Mononuclear cell (primary cell): ENCODE measurements around the gene PKD1L1. TPM values are rescaled to one million over a fixed set of nuclear protein-coding genes. Genes with fewer than 3 reads are reported as not detected.
"Not testable (repeated sequence)": the region's sequence is repeated elsewhere in the genome, so short reads cannot be mapped to it uniquely, and the experiment has no call there.

Experiments
- H3K27me3 ChIP-seq: 2 replicates; pipeline ENCODE4 v1.6.0; 2011; ENCODE audit warnings: low read length, control low read depth; ENCODE audit not compliant: insufficient read depth
- H3K4me1 ChIP-seq: 2 replicates; pipeline ENCODE4 v1.5.1; 2011; ENCODE audit warnings: mild to moderate bottlenecking, low read length, control low read depth; ENCODE audit not compliant: insufficient read depth
- H3K4me3 ChIP-seq: 2 replicates; pipeline ENCODE4 v1.5.1; 2011; ENCODE audit warnings: mild to moderate bottlenecking, low read length, moderate library complexity
- H3K9me3 ChIP-seq: 2 replicates; pipeline ENCODE4 v1.5.1; 2011; ENCODE audit warnings: low read depth, mild to moderate bottlenecking, control low read depth, low read length
- total RNA-seq: library from RNA; depleted of rRNA; stranded (reverse); fragments of >200 nt; gene quantifications from one replicate; pipeline ENCODE4 v1.2.3, GENCODE V29; 2012

Gene PKD1L1
- total RNA-seq, 1 donor = under 0.01 TPM

GRCh38 chr7:47935336-47935735, 12.9 kb downstream of the PKD1L1 start:
- H3K4me1 ChIP-seq = no peaks in the 10 kb centered on the region
- no peaks in the 10 kb centered on the region for H3K9me3 ChIP-seq
- H3K4me3 ChIP-seq = no peak overlapping the region
- H3K27me3 ChIP-seq = no peaks in the 10 kb centered on the region

GRCh38 chr7:47934831-47935230, 13.4 kb downstream of the PKD1L1 start:
- no peaks in the 10 kb centered on the region for H3K27me3 ChIP-seq
- no peaks in the 10 kb centered on the region for H3K9me3 ChIP-seq
- no peaks in the 10 kb centered on the region for H3K4me1 ChIP-seq
- H3K4me3 ChIP-seq = no peak overlapping the region

GRCh38 chr7:47933215-47933614, 15.1 kb downstream of the PKD1L1 start:
- no peaks in the 10 kb centered on the region for H3K9me3 ChIP-seq
- no peak overlapping the region for H3K4me3 ChIP-seq
- H3K27me3 ChIP-seq = no peaks in the 10 kb centered on the region
- no peaks in the 10 kb centered on the region for H3K4me1 ChIP-seq

GRCh38 chr7:47932466-47933037, 15.7 kb downstream of the PKD1L1 start:
- Histone ChIP-seq H3K9me3 (no peaks in the 10 kb centered on the region), H3K4me3 (no peak overlapping the region), H3K4me1 (no peaks in the 10 kb centered on the region), H3K27me3 (no peaks in the 10 kb centered on the region)

GRCh38 chr7:47932016-47932415, 16.2 kb downstream of the PKD1L1 start:
- no peak overlapping the region for H3K4me3 ChIP-seq
- no peaks in the 10 kb centered on the region for H3K9me3 ChIP-seq
- H3K4me1 ChIP-seq = no peaks in the 10 kb centered on the region
- H3K27me3 ChIP-seq = no peaks in the 10 kb centered on the region

GRCh38 chr7:47931005-47932004, 17.0 kb downstream of the PKD1L1 start:
- Histone ChIP-seq H3K4me1 (no peaks in the 10 kb centered on the region), H3K9me3 (no peaks in the 10 kb centered on the region), H3K4me3 (no peak overlapping the region), H3K27me3 (no peaks in the 10 kb centered on the region)

GRCh38 chr7:47924266-47924665, 24.0 kb downstream of the PKD1L1 start:
- H3K27me3 ChIP-seq = no peaks in the 10 kb centered on the region
- H3K4me1 ChIP-seq = no peaks in the 10 kb centered on the region
- no peaks in the 10 kb centered on the region for H3K9me3 ChIP-seq
- H3K4me3 ChIP-seq = no peak overlapping the region

- H3K9me3 ChIP-seq, H3K4me3 ChIP-seq, H3K27me3 ChIP-seq, H3K4me1 ChIP-seq: not testable (repeated sequence)
Measured at GRCh38 chr7:47923081-47923875, 25.0 kb downstream of the PKD1L1 start.

- H3K27me3 ChIP-seq, H3K9me3 ChIP-seq, H3K4me3 ChIP-seq, H3K4me1 ChIP-seq: not testable (repeated sequence)
Measured at GRCh38 chr7:47916514-47916913, 31.8 kb downstream of the PKD1L1 start.

GRCh38 chr7:47915616-47915976, 32.7 kb downstream of the PKD1L1 start:
- H3K27me3 ChIP-seq = no peaks in the 10 kb centered on the region
- H3K4me3 ChIP-seq = no peak overlapping the region
- no peaks in the 10 kb centered on the region for H3K9me3 ChIP-seq
- H3K4me1 ChIP-seq = no peaks in the 10 kb centered on the region

GRCh38 chr7:47914717-47915615, 33.3 kb downstream of the PKD1L1 start:
- H3K27me3 ChIP-seq = no peaks in the 10 kb centered on the region
- H3K4me3 ChIP-seq = no peak overlapping the region
- no peaks in the 10 kb centered on the region for H3K9me3 ChIP-seq
- H3K4me1 ChIP-seq = no peaks in the 10 kb centered on the region

- H3K9me3 ChIP-seq = no peaks in the 10 kb centered on the region
- H3K4me1 ChIP-seq = no peaks in the 10 kb centered on the region
- H3K4me3 ChIP-seq = no peak overlapping the region
- H3K27me3 ChIP-seq = no peaks in the 10 kb centered on the region
Measured at GRCh38 chr7:47912332-47912731, 35.9 kb downstream of the PKD1L1 start.

- Histone ChIP-seq H3K4me1 (no peaks in the 10 kb centered on the region), H3K27me3 (no peaks in the 10 kb centered on the region), H3K4me3 (no peak overlapping the region), H3K9me3 (no peaks in the 10 kb centered on the region)
Measured at GRCh38 chr7:47908720-47909119, 39.5 kb downstream of the PKD1L1 start.

- H3K27me3 ChIP-seq = no peaks in the 10 kb centered on the region
- no peaks in the 10 kb centered on the region for H3K4me1 ChIP-seq
- no peak overlapping the region for H3K4me3 ChIP-seq
- H3K9me3 ChIP-seq = no peaks in the 10 kb centered on the region
Measured at GRCh38 chr7:47907981-47908616, 40.2 kb downstream of the PKD1L1 start.
